Measurements from ENCODE around the gene NUDT19. TPM values are rescaled to one million over a fixed set of nuclear protein-coding genes. Genes with fewer than 3 reads are reported as not detected.
"Not testable (repeated sequence)": the region's sequence is repeated elsewhere in the genome, so short reads cannot be mapped to it uniquely, and the experiment has no call there.

The NUDT19 gene
- total RNA-seq, 1 experiment from 2014 or later = 19.3 TPM

DNA sequence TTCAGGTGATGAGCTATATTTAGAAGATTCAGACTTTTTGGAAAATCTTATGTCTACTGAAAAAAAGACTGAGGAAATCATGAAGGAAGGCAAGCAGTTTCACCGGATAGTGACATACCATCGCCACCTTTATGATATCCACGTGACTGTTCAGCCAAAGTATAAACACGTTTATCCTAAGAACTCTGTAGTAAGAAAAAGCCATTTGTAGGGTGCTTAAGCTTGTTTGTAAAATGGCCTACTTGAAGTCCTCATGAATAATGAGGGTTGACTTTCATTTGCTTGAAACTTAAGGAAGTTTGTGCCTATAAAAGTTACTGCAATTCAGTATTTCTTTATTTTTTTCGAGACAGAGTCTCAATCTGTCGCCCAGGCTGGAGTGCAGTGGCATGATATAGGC, 20.1 kb downstream of the NUDT19 start:
- DNase-seq (ENCODE audit: low spot score) = no peak

DNA sequence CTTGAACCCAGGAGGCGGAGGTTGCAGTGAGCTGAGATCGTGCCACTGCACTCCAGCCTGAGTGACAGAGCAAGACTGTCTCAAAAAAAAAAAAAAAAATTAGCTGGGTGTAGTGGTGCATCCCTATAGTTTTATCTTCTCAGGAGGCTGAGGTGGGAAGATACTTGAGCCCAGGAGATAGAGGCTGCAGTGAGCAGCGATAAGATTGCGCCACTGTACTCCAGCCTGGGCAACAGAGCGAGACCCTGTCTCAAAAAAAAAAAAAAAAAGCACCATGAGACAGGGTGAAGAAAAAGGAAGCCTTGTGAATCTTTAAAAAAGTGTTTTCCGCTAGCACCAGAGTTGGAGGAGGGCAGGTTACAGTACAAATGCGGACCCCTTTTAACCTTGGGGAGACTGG, 24.6 kb downstream of the NUDT19 start:
- DNase-seq (ENCODE audit: low spot score) = not testable (repeated sequence)

DNA sequence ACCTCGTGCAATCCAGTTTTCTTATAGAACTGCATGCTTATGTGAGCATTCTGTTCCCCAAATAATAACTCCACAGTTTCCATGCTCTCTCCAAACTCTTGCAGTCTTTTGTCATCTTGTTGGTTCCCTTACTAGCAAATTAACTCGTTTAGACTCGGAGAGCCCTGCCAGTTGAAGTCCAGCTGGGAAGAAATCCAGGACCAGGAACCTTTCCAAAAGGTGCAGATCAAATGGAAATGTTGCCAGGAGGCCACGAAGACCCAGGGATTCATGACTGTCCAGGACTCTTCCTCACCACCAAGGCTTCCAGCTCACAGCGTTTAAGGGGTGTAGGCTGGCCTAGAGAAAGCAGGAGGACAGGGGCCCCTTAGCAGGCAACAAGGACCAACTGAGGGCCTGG, 25.9 kb downstream of the NUDT19 start:
- DNase-seq (ENCODE audit: low spot score) = no peak

DNA sequence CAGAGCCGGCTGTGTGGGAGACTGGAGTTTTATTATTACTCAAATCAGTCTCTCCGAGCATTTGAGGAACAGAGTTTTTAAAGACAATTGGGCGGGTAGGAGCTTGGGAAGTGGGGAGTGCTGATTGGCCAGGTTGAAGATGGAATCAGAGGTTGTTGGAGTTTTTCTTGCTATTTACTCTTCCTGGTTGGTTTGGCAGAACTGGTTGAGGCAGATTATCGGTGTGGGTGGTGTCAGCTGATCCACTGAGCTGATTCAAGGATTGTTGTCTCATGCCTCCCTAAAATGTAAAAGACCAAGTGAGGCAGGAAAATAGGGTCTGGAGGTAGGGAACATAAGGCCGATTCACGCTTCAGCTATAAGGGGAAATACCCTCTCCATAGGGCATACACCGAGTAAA, 26.7 kb downstream of the NUDT19 start:
- DNase-seq (ENCODE audit: low spot score) = no peak

DNA sequence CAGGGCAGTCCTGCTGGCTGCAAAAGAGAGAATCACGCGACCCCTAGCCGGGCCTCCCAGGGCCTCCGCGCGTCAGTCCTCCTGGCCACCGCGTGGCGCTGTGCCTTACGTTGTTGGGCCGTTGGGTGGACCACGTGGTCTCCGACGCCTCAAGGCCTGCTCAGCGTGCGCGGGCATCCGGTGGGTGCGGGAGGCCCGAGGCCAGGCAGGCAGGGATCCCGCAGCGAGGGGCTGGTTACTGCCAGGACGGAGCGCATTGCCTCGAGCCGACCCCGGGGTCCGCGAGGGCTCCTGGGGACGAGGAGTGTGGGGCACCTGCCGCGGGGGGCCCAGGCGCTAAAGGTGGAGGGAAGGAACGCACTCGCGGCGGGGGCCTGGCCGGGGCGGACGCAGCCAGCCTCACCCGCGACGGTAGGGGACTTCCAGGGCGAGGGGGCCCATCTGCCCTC, 28.0 kb downstream of the NUDT19 start, which contains the start of gene TDRD12:
Gene TDRD12 (plus strand): TSS at position 157 of the 449 bp plus-strand sequence. CDS start 306 bp downstream, outside the sequence.
- DNase-seq (ENCODE audit: low spot score) = no peak

DNA sequence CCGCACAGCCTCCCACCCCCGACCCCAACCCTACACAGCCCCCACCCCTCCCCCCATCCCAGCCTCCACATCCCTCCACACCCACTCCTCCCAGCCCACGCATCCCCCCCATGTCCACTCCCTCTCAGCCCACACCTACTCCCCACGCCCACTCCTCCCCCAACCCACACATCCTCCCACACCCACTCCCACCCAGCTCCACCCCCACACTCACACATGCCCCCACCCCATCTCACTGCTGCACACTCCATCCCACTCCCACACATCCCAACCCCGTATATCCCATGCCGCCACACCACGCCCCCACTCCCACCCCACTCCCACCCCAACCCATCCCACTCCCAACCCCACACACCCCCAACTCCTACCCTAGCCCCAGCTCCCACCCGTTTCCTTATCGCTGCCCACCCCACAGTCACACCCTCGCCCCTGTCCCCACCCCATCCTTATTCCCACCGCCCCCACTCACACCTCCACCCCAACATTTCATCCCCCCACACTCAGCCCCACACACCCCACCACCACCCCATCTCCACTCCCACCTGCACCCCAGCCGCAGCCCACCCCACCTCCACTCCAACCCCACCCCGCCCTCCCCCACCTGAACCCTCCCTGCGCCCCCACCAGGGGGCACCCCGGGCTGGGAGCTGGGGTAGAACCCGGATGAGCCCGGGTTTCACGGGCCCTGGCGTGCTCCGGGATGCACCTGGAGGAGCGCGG, 28.8 kb downstream of the NUDT19 start:
- DNase-seq (ENCODE audit: low spot score) = no peak

DNA sequence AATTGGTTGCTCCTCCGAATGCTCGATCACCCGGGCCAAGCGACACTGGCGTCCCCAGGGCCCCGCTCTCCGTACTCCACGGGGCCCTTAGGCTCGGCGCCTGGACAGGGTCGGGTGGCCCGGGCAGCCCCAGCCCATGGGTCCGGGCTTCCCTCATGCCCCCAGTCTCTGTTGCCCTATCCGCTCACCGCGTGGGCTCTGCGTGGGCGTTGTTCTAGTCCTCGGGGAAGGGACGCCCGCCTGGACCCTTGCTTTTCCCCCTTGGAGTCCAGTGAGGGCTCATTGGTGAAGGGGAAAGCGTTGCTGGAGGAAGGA, 29.3 kb downstream of the NUDT19 start:
- no peak for DNase-seq (ENCODE audit: low spot score)

DNA sequence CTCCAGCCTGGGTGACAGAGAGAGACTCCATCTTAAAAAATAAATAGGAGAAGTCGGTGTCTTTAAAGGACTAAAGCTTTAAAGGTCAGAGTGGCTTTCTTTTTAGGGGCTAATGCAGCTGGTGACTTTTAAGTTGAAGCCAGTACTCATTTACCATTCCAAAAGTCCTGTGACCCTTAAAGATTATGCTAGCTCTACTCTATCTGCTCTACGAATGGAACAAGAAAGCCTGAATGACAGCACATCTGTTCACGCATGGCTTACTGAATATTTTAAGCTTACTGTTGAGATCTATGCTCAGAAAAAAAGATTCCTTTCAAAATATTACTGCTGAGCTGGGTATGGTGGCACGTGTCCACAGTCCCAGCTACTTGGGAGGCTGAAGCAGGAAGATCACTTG, 44.3 kb downstream of the NUDT19 start:
- no peak for DNase-seq (ENCODE audit: low spot score)

DNA sequence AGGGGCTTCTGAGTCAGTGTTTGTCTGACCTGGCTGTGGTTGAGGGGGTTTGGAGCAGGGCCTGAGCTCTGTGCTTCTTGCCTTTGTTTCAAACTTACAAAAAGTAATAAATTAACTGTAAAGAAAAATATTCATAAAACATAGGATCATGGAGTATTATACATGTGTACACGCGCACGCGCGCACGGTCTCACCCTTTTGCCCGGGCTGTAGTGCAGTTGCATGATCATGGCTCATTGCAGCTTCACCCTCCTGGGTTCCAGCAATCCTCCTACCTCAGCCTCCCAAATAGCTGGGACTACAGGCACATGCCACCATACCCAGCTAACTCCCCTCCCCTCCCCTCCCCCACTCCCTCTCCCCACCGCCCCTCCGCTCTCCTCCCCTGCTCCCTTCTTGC, 51.4 kb downstream of the NUDT19 start:
- no peak for DNase-seq (ENCODE audit: low spot score)

DNA sequence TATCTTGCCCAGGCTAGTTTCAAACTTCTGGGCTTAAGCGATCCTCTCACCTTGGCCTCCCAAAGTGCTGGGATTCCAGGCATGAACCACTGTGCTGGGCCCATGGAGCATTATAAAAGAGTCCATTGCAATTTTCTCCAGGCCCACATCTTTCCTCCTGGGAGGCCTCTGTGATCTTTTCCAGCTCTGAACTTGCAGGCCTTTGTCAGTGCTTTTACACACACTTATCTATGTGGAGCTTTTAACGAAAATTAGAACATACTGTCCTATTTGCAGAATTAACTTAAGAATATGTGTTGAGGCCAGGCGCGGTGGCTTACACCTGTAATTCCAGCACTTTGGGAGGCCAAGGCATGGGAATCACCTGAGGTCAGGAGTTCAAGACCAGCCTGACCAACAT, 51.8 kb downstream of the NUDT19 start:
- no peak for DNase-seq (ENCODE audit: low spot score)

DNA sequence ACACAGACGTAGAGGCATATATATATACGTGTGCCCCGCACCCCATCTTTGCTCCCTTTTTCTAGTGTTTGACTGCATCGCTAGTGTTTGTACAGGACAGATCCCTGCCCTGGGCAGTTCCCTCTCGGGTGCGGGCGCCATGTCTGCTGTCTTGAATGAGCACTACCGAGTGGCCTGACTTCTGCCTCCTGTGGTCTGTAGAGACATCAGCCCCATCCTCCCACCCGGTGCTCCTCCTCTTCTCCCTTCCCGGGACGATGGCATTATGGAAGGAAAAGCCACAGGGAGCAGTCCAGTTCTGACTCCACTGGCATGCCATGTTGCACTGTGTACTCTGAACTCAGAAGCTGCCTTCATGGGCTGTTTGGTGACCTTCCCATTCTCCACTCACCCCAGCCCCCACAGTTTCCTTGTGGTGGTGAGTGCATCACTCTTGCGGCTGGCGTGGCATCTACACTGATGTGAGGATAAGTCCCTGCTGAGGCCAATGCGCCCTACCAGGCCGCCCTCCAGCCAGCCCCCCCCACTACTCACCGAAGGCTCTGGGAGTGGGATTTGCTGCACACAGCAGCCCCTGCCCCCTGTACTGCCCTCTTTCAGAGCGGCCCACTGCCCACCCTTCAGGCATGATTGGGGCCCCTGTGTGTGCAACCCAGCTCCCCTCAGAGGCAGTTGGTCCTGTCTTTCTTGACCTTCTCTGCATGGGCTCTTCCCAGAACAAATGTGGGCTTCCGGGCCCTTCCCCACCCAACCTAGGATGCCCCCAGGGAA, 53.1 kb downstream of the NUDT19 start:
- no peak for DNase-seq (ENCODE audit: low spot score)

DNA sequence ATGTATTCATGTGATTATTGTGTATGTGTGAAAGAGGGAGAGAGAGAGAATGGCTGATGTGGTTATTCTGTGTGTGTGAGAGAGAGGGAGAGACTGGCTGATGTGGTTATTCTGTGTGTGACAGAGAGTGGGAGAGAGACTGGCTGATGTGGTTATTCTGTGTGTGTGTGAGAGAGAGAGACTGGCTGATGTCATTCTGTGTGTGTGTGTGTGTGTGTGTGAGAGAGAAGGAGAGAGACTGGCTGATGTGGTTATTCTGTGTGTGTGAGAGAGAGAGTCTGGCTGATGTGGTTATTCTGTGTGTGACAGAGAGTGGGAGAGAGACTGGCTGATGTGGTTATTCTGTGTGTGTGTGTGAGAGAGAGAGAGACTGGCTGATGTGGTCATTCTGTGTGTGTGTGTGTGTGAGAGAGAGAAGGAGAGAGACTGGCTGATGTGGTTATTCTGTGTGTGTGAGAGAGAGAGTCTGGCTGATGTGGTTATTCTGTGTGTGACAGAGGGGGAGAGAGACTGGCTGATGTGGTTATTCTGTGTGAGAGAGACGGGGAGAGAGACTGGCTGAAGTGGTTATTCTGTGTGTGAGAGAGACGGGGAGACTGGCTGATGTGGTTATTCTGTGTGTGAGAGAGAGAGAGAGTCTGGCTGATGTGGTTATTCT, 54.1 kb downstream of the NUDT19 start:
- peak; percentile 48 for DNase-seq (ENCODE audit: low spot score)

DNA sequence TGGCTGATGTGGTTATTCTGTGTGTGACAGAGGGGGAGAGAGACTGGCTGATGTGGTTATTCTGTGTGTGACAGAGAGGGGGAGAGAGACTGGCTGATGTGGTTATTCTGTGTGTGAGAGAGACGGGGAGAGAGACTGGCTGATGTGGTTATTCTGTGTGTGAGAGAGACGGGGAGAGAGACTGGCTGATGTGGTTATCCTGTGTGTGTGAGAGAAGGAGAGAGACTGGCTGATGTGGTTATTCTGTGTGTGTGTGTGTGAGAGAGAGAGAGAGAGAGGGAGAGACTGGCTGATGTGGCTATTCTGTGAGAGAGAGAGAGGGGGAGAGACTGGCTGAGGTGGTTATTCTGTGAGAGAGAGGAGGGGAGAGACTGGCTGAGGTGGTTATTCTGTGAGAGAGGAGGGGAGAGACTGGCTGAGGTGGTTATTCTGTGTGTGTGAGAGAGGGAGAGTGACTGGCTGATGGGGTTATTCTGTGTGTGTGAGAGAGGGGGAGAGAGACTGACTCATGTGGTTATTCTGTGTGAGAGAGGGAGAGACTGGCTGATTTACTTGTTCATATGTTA, 55.1 kb downstream of the NUDT19 start:
- DNase-seq (ENCODE audit: low spot score) = peak; percentile 61

DNA sequence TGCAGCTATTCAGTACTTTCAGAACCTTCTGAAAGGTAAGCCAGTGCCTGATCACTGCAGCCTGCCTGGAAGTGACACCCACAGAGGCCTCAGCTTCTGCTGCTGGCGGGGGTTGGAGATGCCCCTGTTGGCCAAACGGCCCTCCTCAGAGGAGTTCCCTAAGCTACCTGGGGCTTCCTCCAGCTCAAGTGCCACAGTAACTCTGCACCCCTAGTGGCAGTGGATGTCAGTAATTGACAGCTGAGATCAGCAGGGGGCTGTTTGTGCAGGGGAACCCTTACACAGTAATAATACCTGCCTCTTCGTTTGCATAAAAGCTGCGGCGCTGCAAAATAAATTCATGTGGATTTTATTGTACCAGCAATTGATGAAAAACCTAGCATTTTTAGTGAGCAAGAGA, 56.9 kb downstream of the NUDT19 start:
- no peak for DNase-seq (ENCODE audit: low spot score)

DNA sequence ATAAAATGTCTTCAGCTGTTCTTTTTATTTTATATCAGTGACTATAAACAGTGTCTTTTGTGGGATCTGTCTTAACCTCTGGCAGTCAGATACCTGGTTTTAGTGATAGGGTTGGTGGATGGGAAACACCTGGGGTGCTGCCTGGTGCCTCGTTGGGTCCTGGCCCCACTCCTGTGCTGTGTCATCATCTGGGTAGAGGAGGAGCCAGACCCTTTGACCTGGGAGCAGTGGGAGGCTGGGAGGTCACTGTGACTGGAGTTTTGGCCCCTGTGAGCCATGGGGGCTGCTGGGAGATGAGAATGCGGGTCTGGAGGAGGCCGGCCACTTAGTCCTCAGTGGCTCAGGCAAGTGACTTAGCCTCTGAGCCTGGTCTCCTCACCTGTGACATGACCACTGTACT, 57.3 kb downstream of the NUDT19 start:
- DNase-seq (ENCODE audit: low spot score) = no peak

DNA sequence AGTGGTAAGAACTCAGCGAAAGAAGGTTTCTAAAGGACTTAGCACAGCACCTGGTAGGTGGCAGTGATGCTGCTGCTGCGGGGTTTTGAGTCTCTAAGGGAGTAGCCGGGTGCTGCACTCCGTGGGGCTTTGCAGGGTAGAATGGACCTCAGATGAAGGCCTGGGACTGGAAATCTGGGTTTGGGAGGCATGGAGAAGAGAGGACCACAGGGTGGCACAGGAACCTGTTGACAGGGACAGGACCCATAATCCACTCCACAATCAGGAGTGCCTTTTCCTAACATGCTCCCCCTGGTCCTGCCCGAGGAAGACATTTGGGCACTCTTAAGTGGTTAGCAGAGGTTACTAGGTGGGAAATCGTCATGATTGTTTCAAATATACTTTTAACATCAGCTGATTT, 57.7 kb downstream of the NUDT19 start:
- no peak for DNase-seq (ENCODE audit: low spot score)

DNA sequence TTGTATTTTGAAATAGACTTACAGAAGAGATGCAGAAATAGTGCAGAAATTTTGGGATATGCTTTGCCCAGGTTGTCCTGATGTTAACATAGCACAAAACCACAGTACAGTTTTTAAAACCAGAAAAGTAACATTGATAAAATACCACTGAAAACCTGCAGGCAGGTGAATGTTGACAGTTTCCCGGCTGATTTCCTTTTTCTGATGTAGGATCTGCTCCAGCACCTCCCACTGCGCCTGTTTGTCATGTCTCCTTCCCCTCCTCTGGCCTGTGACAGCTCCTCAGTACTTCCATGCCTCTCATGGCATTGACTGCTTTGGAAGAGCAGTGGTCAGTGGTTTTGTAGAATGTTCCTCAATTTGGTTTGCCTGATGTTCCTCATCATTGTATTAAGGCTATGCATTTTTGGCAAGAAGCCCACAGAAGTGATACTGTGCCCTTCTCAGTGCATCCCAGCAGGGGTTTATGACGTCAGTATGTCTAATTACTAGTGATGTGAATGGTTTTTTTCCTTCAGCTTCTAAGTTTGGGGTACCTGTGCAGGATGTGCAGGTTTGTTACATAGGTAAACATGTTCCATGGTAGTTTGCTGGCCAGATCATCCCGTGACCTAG, 58.9 kb downstream of the NUDT19 start:
- DNase-seq (ENCODE audit: low spot score) = no peak

DNA sequence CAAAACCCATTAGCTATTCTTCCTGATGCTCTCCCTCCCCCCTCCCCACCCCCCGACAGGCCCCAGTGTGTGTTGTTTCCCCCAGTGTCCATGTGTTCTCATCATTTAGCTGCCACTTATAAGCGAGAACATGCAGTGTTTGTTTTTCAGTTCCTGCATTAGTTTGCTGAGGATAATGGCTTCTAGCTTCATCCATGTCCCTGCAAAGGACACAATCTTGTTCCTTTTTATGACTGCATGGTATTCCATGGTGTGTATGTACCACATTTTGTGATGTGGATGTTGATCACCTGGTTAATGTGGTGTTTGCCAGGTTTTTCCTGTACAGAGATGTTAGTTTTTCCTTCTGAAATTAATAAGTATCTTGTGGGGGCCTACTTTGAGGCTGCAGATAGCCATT, 59.4 kb downstream of the NUDT19 start:
- no peak for DNase-seq (ENCODE audit: low spot score)

DNA sequence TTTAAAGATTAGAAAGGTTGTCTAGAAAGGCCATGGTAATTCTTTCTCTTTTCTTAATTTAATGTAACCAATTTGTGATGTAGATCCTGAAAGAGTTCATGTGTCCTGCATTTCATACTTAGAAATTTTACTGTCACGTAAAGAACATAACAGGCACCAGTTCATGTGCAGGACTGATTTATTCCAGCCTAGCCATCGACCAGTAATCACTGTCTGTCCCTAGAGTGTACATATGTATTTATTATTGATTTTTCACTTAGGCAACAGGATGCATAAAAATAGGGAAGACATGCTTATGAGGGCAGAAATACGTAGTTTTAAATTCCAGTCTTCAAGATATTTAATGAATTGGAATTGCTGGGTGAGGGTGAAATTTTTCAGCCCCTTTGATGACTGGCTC, 65.6 kb downstream of the NUDT19 start:
- DNase-seq (ENCODE audit: low spot score) = no peak

Data from H4 (cell line).